A673 (cell line): ENCODE data around the gene ZC3H12A. TPM values are rescaled to one million over a fixed set of nuclear protein-coding genes. Genes with fewer than 3 reads are reported as not detected.

Source experiments
- BruUV-seq: library from RNA; stranded (reverse); fragments of 400-500 nt; replicated peaks from 2 replicates; lab custom pipeline; 2021; lab: Mats Ljungman, UMichigan
- CTCF ChIA-PET: fragments of 300-600 bp; sonication (Branson Sonifier 250); formaldehyde crosslinking; loops from one replicate; lab custom pipeline; 2022; ENCODE audit warnings: antibody characterized with exemption; lab: Charles Lee
- POLR2A ChIA-PET: fragments of 300-600 bp; sonication (Branson Sonifier 250); formaldehyde crosslinking; loops from one replicate; lab custom pipeline; 2022; ENCODE audit warnings: antibody characterized with exemption; ENCODE audit not compliant: low non-redundant PET; lab: Charles Lee
- DNase-seq: peaks from one replicate; pipeline ENCODE4 v3.0.0-alpha.2; 2015; ENCODE audit warnings: low spot score
- H3K27ac ChIP-seq: fragments of 200-600 bp; sonication (generic); 2 replicates; pipeline ENCODE4 v1.5.1; 2016; ENCODE audit warnings: mixed run types, low read depth, mild to moderate bottlenecking, mixed read lengths, antibody characterized with exemption, low read length; ENCODE audit not compliant: poor library complexity, severe bottlenecking
- H3K27me3 ChIP-seq: fragments of 200-600 bp; sonication (generic); replicated peaks from 2 replicates; pipeline ENCODE4 v1.6.1; 2017; ENCODE audit warnings: mixed run types, low read depth, mild to moderate bottlenecking, mixed read lengths, antibody characterized with exemption, low read length; ENCODE audit not compliant: insufficient read depth, poor library complexity
- H3K36me3 ChIP-seq: fragments of 200-600 bp; sonication (generic); 2 replicates; pipeline ENCODE4 v1.6.1; 2016; ENCODE audit warnings: mixed run types, mild to moderate bottlenecking, mixed read lengths, antibody characterized with exemption, low read length; ENCODE audit not compliant: insufficient read depth, poor library complexity, severe bottlenecking
- H3K4me1 ChIP-seq: fragments of 200-600 bp; sonication (generic); 2 replicates; pipeline ENCODE4 v1.6.1; 2017; ENCODE audit warnings: mixed run types, mild to moderate bottlenecking, mixed read lengths, antibody characterized with exemption, low read length; ENCODE audit not compliant: insufficient read depth, poor library complexity, severe bottlenecking
- H3K4me3 ChIP-seq: fragments of 200-600 bp; sonication (generic); 2 replicates; pipeline ENCODE4 v1.5.1; 2016; ENCODE audit warnings: low read depth, mixed run types, mild to moderate bottlenecking, mixed read lengths, low read length; ENCODE audit not compliant: poor library complexity, severe bottlenecking
- H3K9me3 ChIP-seq: fragments of 200-600 bp; sonication (generic); 2 replicates; pipeline ENCODE4 v1.6.1; 2016; ENCODE audit warnings: mixed run types, low read depth, mild to moderate bottlenecking, mixed read lengths, antibody characterized with exemption, low read length; ENCODE audit not compliant: poor library complexity, severe bottlenecking
- EZH2 ChIP-seq: fragments of 200-600 bp; sonication (generic); IDR thresholded peaks from 2 replicates; pipeline ENCODE4 v1.6.1; 2017; ENCODE audit warnings: borderline replicate concordance, low read depth, mild to moderate bottlenecking, mixed read lengths, antibody characterized with exemption, low read length; ENCODE audit not compliant: poor library complexity, severe bottlenecking
- intact Hi-C: fragments of 100-400 bp; cut with micrococcal nuclease; formaldehyde crosslinking; loops from one replicate; pipeline ENCODE4 v1.10.0; 2022; ENCODE audit not compliant: unreplicated experiment
- total RNA-seq: library from RNA; stranded (reverse); gene quantifications from 2 replicates; pipeline ENCODE4 v1.2.3, GENCODE V29; 2021
- TF ChIP-seq, protein P1 (sequence below): fragments of 300-800, 200-600 bp; sonication (generic); conservative IDR thresholded peaks from 2 replicates; pipeline ENCODE4 v1.5.1; 2017; ENCODE audit warnings: low read depth, mild to moderate bottlenecking, antibody characterized with exemption, low read length, moderate library complexity, mixed read lengths

ZC3H12A gene
- total RNA-seq, 1 experiment from 2014 or later = 5.4 TPM

DNA sequence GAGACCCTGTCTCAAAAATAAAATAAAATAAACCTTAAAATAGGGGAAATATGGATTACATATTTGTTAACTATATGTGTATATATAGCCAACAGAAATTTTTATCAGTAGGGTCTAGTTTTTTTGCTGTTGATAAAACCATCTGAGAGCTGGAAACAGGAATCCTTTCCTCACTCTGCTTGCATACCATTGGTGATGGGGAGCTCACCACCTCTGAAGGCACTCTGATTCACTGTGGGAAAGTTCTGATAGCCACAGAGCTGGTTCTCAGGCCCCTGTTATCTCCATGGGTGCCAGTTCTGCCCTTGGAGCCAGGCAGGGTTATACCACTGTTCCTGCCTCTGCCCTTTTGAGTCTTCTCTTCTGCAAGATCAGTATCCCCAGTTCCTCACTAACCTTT is 17.8 kb upstream of the ZC3H12A start:
- no peaks in the 10 kb centered on the region for H3K4me1 ChIP-seq
- TF ChIP-seq, protein P1, sequence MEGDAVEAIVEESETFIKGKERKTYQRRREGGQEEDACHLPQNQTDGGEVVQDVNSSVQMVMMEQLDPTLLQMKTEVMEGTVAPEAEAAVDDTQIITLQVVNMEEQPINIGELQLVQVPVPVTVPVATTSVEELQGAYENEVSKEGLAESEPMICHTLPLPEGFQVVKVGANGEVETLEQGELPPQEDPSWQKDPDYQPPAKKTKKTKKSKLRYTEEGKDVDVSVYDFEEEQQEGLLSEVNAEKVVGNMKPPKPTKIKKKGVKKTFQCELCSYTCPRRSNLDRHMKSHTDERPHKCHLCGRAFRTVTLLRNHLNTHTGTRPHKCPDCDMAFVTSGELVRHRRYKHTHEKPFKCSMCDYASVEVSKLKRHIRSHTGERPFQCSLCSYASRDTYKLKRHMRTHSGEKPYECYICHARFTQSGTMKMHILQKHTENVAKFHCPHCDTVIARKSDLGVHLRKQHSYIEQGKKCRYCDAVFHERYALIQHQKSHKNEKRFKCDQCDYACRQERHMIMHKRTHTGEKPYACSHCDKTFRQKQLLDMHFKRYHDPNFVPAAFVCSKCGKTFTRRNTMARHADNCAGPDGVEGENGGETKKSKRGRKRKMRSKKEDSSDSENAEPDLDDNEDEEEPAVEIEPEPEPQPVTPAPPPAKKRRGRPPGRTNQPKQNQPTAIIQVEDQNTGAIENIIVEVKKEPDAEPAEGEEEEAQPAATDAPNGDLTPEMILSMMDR = no peak
- TF ChIP-seq EZH2 = no peak
- H3K27ac ChIP-seq = no peak overlapping the region
- H3K4me3 ChIP-seq = no peak overlapping the region
- no peaks in the 10 kb centered on the region for H3K36me3 ChIP-seq
- intact Hi-C loops = no loop called here
- ChIA-PET POLR2A (no interaction called here), CTCF (no interaction called here)
- BruUV-seq = no TSS peak
- no peaks in the 10 kb centered on the region for H3K27me3 ChIP-seq
- no peak for DNase-seq
- no peaks in the 10 kb centered on the region for H3K9me3 ChIP-seq

DNA sequence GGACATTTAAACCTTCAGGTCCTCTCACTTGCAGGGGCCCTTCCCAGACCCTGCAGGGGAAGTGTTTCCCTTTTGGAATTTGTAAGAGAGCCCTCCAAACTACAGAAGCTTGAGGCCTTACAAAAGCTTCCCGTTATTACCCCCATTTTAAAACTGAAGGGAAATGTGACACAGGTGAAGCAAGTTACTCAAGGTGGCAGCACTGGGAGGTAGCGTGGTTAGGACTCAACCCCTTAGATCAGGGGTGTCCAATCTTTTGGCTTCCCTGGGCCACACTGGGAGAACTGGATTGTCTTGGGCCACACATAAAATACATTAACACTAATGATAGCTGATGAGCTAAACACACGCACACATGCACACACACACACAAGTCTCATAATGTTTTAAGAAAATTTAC is 15.8 kb upstream of the ZC3H12A start:
- Histone ChIP-seq H3K36me3 (no peaks in the 10 kb centered on the region), H3K27me3 (no peaks in the 10 kb centered on the region), H3K4me3 (no peak overlapping the region), H3K27ac (no peak overlapping the region), H3K4me1 (no peaks in the 10 kb centered on the region), H3K9me3 (no peaks in the 10 kb centered on the region)
- DNase-seq = no peak
- POLR2A ChIA-PET = no interaction called here
- intact Hi-C loops = no loop called here
- TF ChIP-seq EZH2 = no peak
- TF ChIP-seq, protein P1 = no peak
- BruUV-seq = no TSS peak
- CTCF ChIA-PET = interaction anchor here (0.5 kb wide), 1 partner anchor 516 kb away, joined by 5 read pairs; no protein-coding TSS in a partner anchor

DNA sequence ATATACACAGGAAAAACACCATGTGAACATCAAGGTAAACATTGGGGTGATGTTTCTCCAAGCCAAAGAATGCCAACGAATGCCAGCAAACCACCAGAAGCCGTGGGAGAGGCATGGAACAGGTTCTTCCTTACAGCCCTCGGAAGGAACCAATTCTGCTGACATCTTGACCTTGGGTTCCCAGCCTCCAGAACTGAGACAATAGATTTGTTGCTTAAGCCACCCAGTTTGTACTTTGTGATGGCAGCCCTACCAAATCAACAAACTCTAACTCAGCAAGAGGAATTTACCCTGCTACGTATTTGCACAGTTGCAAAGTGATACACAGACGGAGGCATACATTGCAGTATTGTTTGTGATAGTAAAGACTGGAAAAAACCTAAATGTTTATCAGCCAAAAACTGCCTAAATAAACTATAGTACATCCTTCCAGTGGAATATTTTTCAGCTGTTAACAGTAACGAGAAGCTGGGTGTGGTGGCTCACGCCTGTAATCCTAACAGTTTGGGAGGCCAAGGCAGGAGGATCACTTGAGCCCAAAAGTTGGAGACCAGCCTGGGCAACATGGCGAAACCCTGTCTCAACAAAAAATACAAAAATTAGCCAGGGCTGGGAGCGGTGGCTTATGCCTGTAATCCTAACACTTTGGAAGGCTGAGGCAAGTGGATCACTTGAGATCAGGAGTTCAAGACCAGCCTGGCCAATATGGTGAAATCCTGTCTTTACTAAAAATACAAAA is 12.5 kb upstream of the ZC3H12A start:
- TF ChIP-seq, protein P1 = no peak
- no peak for TF ChIP-seq EZH2
- Histone ChIP-seq H3K9me3 (no peaks in the 10 kb centered on the region), H3K27me3 (no peaks in the 10 kb centered on the region), H3K4me1 (no peaks in the 10 kb centered on the region), H3K36me3 (no peaks in the 10 kb centered on the region), H3K27ac (no peak overlapping the region), H3K4me3 (no peak overlapping the region)
- POLR2A ChIA-PET = no interaction called here
- CTCF ChIA-PET = no interaction called here
- intact Hi-C loops = no loop called here
- no peak for DNase-seq
- BruUV-seq = no TSS peak
